Mucosa of rectum (tissue), 2 donors: ENCODE measurements around the gene AKR7A2.

ENCODE experiments used
- H3K27ac ChIP-seq, 2 donors: one replicate each; pipeline ENCODE4 v1.7.0; 2013; ENCODE audit warnings: inconsistent platforms in 2 of 2, low read depth in 2 of 2, low read length in 2 of 2
- H3K27me3 ChIP-seq, 2 donors: one replicate each; pipeline ENCODE4 v1.7.0; 2013; ENCODE audit warnings: low read length in 2 of 2; ENCODE audit not compliant: control insufficient read depth in 2 of 2, insufficient read depth in 2 of 2
- H3K36me3 ChIP-seq, 2 donors: one replicate each; pipeline ENCODE4 v1.7.0; 2013; ENCODE audit warnings: low read length in 2 of 2; ENCODE audit not compliant: control insufficient read depth in 2 of 2, insufficient read depth in 2 of 2
- H3K4me1 ChIP-seq, 2 donors: one replicate each; pipeline ENCODE4 v1.7.0; 2013; ENCODE audit warnings: low read length in 2 of 2, mild to moderate bottlenecking in 1 of 2; ENCODE audit not compliant: control insufficient read depth in 2 of 2, insufficient read depth in 2 of 2
- H3K4me3 ChIP-seq, 2 donors: one replicate each; pipeline ENCODE4 v1.7.0; 2013; ENCODE audit warnings: low read length in 2 of 2
- H3K9ac ChIP-seq, 2 donors: one replicate each; pipeline ENCODE4 v1.7.0; 2013; ENCODE audit warnings: low read length in 2 of 2, low read depth in 1 of 2, mild to moderate bottlenecking in 1 of 2
- H3K9me3 ChIP-seq, 2 donors: one replicate each; pipeline ENCODE4 v1.7.0; 2013; ENCODE audit warnings: low read length in 2 of 2; ENCODE audit not compliant: control insufficient read depth in 2 of 2
- donor health status: healthy.
- donor health status: Normal muscosa, but diverticular disease.

Gene AKR7A2

DNA sequence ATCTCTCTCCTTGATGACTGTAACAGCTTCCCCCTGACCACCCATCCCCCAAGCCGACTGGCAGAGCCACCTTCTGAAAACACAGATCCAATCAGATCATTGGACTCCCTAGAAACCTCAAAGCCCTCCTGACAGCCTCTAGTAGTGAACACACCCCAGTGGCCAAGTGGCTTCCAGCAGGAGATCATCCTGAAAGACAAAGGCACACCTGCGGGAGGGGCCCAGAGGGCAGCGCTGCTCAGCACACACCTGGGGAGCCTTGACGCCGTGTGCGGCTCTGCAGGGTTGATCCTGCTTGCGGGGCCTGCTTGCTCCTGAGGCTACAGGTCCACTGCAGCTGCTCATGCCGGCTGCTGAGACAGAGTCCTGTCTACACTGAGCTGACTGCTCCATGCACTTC lies 41.7 kb upstream of the AKR7A2 start:
- Histone ChIP-seq H3K27me3 (no peaks in the 10 kb centered on the region), H3K9ac (no peak overlapping the region), H3K27ac (no peak overlapping the region), H3K36me3 (peaks cover 59 to 67% of the 10 kb centered on the region in 2 donors), H3K4me3 (no peak overlapping the region), H3K9me3 (no peaks in the 10 kb centered on the region), H3K4me1 (peaks cover 0 to 6% of the 10 kb centered on the region in 2 donors)

DNA sequence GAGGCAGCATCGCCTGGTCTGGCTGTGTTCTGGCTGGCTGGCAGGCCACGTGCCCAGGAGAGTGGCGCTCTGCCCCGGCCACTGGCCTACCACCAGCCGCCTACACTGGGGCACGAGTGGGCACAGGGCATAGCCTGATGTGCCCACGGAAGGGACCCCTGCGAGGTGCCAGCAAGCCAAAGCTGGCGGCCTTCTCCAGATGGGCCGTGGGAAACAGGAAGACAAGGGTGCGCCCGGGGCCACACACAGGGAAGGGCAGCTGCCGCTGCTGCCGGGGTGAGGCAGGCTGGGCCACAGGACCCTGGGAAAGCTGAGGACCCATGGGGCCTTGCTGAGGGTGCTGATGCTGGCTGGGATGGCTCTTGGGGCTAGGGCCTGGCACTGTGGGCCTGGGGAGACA lies 40.9 kb upstream of the AKR7A2 start:
- H3K27me3 ChIP-seq: no peaks in the 10 kb centered on the region
- H3K27ac ChIP-seq: peak overlapping the region in 1 of 2 donors; percentile 48
- peaks cover 61 to 70% of the 10 kb centered on the region in 2 donors for H3K36me3 ChIP-seq
- H3K9ac ChIP-seq: no peak overlapping the region
- no peak overlapping the region for H3K4me3 ChIP-seq
- H3K4me1 ChIP-seq: peaks cover 0 to 6% of the 10 kb centered on the region in 2 donors
- no peaks in the 10 kb centered on the region for H3K9me3 ChIP-seq

DNA sequence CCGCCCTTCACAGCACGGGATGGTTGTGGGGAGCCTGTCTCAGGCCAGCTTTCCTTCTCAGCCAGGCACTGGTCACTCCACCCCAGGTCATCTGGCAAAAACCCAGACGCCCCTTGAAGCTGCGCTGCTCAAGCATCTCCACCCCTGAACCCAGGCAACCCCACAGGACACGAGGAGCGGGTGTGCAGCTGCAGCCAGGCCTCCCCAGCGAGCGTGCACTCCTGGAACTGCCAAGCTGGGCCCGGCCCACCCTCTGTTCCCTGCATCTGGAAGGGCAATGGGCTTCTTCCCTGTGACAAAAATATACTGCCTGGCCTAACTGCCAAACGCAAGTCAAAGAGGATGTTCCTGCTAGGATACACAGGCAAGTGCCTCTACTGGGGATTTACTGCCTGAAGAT lies 39.9 kb upstream of the AKR7A2 start:
- Histone ChIP-seq H3K36me3 (peaks cover 62 to 65% of the 10 kb centered on the region in 2 donors), H3K9ac (no peak overlapping the region), H3K27ac (no peak overlapping the region), H3K4me3 (no peak overlapping the region), H3K9me3 (no peaks in the 10 kb centered on the region), H3K4me1 (peaks cover 0 to 6% of the 10 kb centered on the region in 2 donors), H3K27me3 (no peaks in the 10 kb centered on the region)

DNA sequence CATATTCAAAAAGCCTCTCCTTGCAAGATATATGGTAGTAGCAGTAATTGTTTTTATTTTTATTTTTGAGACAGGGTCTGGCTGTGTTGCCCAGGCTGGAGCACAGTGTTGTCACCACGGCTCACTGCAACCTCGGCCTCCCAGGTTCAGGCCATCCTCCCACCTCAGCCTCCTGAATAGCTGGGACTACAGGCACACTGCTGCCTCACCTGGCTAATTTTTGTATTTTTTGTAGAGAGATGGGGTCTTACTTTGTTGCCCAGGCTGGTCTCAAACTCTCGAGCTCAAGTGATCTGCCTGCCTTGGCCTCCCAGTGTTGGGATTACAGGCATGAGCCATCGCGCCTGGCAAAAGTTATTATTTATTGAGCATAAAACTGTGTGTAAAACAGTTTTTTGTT lies 38.6 kb upstream of the AKR7A2 start:
- Histone ChIP-seq H3K4me3 (no peak overlapping the region), H3K36me3 (peaks cover 52 to 55% of the 10 kb centered on the region in 2 donors), H3K9me3 (no peaks in the 10 kb centered on the region), H3K4me1 (peaks cover 0 to 6% of the 10 kb centered on the region in 2 donors), H3K27ac (no peak overlapping the region), H3K27me3 (no peaks in the 10 kb centered on the region), H3K9ac (no peak overlapping the region)

DNA sequence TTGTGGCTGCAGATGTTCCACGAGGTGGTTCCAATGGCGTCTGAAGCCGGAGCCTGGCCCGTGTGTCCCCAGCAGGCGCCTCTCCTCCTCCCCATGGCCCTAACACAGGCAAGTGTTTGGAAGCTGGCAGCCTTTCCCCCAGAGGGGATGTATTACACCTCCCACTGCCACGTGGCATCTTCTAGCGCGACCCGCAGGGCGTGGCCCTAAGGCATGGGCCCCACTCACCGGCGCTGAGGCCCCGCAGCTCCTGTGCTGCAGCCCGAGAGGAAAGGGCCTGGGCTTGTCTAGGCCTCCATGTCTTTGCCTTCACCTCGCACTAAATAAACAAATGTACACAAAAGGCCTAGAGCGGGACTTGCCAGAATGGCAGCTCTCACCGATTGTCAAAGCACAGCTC lies 38.1 kb upstream of the AKR7A2 start:
- no peak overlapping the region for H3K9ac ChIP-seq
- no peaks in the 10 kb centered on the region for H3K9me3 ChIP-seq
- H3K4me3 ChIP-seq: no peak overlapping the region
- H3K27ac ChIP-seq: no peak overlapping the region
- H3K27me3 ChIP-seq: no peaks in the 10 kb centered on the region
- H3K4me1 ChIP-seq: peaks cover 0 to 6% of the 10 kb centered on the region in 2 donors
- H3K36me3 ChIP-seq: peaks cover 52 to 55% of the 10 kb centered on the region in 2 donors

DNA sequence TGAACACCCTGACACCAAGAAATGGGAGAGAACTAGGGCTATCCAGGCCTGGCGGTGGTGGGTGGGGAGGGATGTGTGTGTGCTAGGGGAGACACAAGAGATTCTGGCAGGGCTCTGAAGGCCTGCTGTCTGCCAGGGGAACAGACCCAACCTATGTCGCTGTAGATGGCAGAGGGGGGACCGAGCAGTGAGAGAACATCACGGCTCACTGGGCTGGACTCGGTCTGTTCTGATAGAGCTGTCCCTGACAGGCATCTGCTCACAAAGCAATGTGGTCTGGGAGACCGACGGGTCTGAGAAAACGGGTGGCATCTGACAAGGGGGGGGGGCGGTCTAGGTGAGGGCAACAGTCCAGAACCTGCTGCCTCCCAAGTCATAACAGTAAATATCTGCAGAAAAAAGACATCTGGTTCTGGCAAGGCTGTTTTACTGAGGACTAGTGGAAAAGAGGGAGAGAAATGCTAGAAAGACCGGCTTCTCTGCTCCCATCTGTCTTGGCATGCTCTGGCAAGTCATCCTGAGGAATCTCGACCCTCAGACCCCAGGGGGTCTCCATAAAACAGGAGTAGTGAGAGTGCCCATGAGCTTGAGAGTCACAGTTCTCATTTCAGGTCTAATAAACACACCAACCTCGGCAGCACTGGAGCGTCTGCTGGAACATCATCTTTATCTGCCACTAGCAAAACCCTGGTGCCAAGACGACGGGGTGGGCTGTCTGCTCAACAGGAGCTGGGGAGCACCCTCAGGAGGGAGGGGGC lies 36.7 kb upstream of the AKR7A2 start:
- H3K9ac ChIP-seq: no peak overlapping the region
- H3K9me3 ChIP-seq: no peaks in the 10 kb centered on the region
- peaks cover 45 to 55% of the 10 kb centered on the region in 2 donors for H3K36me3 ChIP-seq
- H3K4me1 ChIP-seq: peaks cover 0 to 2% of the 10 kb centered on the region in 2 donors
- no peak overlapping the region for H3K4me3 ChIP-seq
- H3K27ac ChIP-seq: no peak overlapping the region
- no peaks in the 10 kb centered on the region for H3K27me3 ChIP-seq

DNA sequence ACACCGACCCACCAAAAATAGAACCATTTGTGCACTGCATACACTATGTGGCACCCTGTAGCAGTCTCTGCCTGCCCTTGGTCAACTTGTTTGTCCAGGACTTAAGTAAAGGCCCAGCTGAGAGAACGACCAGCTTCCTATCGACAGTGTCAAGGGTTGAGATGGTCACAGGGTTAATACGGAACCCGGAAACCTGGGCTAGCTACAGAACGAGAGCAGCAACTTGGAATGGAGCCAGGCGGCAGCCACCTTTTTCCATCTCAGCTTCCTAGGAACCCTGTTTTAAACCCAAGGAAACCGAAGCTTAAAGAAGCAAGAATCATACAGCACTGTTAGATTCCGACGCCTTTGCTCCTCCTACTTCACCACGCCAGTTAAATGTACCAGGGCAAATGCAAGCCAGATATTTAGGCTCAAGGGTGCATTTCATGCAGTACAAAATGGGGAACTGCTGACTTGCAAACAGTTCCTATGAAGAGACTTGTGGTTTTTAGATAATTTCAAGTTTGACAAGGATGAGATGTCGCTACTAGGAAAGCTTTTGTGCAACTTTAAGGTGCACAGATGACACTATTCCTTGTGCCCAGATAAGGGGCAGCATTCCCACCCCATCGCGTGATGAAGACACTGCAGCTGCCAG lies 35.7 kb upstream of the AKR7A2 start:
- H3K36me3 ChIP-seq: peaks cover 47 to 59% of the 10 kb centered on the region in 2 donors
- H3K27ac ChIP-seq: no peak overlapping the region
- no peak overlapping the region for H3K9ac ChIP-seq
- H3K9me3 ChIP-seq: no peaks in the 10 kb centered on the region
- H3K4me3 ChIP-seq: no peak overlapping the region
- H3K4me1 ChIP-seq: peaks cover 0 to 2% of the 10 kb centered on the region in 2 donors
- H3K27me3 ChIP-seq: no peaks in the 10 kb centered on the region

DNA sequence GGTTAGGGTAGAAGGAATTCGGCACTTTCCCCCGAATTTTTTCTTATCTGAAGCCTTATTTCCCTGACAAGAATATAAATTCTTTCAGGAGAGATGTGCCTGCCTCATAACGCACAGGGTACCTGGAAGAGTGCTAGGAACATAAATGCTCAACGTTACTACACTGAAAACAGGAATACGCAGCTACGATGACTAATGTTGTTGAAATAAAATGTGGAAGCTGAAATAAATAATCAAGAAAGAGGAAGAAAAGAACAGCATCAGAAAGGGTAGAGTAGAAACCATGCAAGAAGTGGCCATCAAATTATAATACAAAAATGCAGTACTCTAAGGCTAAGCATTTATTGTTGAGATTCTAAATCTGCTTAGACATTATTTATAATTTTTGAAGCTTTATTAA lies 34.1 kb upstream of the AKR7A2 start:
- no peak overlapping the region for H3K4me3 ChIP-seq
- peaks cover 43 to 58% of the 10 kb centered on the region in 2 donors for H3K36me3 ChIP-seq
- no peak overlapping the region for H3K27ac ChIP-seq
- H3K9me3 ChIP-seq: no peaks in the 10 kb centered on the region
- H3K27me3 ChIP-seq: no peaks in the 10 kb centered on the region
- H3K9ac ChIP-seq: no peak overlapping the region
- peaks cover 0 to 5% of the 10 kb centered on the region in 2 donors for H3K4me1 ChIP-seq

DNA sequence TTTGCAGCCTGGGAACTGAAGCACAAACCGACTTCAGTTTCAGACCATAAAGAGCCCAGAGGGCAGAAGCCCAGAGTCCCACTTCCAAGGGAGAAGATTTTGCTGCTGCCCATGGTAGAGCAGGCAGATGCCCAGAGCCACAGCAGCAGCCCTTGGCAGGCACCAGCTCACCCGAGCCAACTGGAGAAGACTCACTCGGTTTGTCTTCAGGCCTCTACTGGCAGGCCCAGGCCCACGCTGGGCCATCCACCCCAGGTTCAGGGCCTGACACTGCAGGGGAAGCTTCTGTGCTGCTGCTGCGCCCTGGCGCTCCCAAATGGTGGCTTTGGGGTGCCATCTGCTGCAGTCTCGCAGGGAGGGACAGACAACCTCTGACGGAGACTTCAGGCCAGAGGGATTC lies 33.4 kb upstream of the AKR7A2 start:
- peaks cover 43 to 61% of the 10 kb centered on the region in 2 donors for H3K36me3 ChIP-seq
- H3K4me3 ChIP-seq: no peak overlapping the region
- no peaks in the 10 kb centered on the region for H3K27me3 ChIP-seq
- peaks cover 0 to 5% of the 10 kb centered on the region in 2 donors for H3K4me1 ChIP-seq
- H3K27ac ChIP-seq: no peak overlapping the region
- no peaks in the 10 kb centered on the region for H3K9me3 ChIP-seq
- no peak overlapping the region for H3K9ac ChIP-seq

DNA sequence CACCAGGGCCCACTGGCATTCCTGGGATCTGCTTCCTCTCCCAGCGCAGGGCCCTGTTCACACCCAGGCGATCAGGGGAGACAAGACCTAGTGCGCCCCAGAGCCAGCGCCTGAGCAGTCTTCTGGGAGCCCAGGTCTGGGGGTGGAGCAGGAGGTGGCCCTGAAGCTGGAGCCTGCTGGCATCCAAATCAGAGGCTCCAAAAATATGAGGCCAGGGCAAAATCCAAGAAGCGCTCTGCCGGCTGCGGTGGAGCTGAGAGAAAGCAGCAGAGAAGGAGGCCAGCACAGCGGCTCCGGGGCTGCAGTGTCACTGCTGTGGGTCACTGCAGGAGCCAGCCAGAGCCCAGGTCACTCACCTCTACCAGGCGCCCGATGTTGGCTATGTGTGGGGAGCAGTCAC lies 32.9 kb upstream of the AKR7A2 start:
- H3K9ac ChIP-seq: no peak overlapping the region
- no peak overlapping the region for H3K27ac ChIP-seq
- peaks cover 42 to 61% of the 10 kb centered on the region in 2 donors for H3K36me3 ChIP-seq
- H3K9me3 ChIP-seq: no peaks in the 10 kb centered on the region
- H3K27me3 ChIP-seq: no peaks in the 10 kb centered on the region
- peaks cover 0 to 5% of the 10 kb centered on the region in 2 donors for H3K4me1 ChIP-seq
- no peak overlapping the region for H3K4me3 ChIP-seq
